AG08396 (cell line): ENCODE measurements around the gene LEMD2.
"Not testable (repeated sequence)": the region's sequence is repeated elsewhere in the genome, so short reads cannot be mapped to it uniquely, and the experiment has no call there.

ENCODE experiments used
- DNase-seq: peaks from one replicate; pipeline ENCODE4 v3.0.0; 2012; ENCODE audit warnings: low spot score, mixed read lengths

The LEMD2 gene

DNA sequence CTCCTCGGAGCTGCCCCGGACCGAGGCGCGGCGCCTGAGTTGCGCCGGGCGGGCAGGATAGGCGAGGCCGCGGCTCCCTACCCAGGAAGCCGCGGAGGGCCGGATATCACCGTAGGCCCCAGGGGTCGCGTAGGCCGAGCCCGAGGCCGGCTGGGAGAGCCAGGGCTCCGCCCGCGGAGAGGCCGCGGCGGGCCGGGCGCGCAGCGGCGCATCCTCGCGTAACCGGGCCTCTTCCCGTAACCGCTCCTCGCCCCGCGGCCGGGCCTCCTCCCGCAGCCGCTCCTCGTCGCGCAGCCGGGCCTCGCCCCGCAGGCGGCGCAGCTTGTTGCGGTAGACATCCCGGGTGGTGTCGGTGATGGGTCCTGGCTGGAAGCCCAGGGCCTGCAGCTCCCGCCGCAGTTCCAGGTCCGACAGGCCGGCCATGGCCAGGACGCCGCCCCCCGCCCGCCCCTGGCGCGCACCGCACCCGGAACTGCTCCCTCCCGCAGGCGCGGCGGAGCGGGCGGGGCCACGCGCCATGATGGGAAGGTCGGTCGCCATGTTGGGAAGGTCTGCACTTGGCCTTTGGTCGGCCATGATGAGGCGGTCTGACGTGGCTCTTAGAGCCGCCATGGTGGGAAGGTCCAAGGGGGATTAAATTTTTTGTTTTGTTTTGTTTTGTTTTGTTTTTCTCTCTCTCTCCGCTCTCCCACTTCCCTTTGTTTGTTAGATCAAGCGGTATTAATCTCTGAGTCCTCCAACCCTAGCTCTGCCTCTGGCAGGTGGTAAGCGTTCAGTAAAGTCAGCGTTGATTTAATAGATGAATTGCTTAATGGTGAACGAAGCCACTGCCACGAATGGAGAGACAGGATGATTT, at the start of gene LEMD2:
Gene LEMD2 (minus strand): TSS at position 437 of the 856 bp plus-strand sequence. CDS start 14 bp downstream, at position 423.
- peak; percentile 97 for DNase-seq

DNA sequence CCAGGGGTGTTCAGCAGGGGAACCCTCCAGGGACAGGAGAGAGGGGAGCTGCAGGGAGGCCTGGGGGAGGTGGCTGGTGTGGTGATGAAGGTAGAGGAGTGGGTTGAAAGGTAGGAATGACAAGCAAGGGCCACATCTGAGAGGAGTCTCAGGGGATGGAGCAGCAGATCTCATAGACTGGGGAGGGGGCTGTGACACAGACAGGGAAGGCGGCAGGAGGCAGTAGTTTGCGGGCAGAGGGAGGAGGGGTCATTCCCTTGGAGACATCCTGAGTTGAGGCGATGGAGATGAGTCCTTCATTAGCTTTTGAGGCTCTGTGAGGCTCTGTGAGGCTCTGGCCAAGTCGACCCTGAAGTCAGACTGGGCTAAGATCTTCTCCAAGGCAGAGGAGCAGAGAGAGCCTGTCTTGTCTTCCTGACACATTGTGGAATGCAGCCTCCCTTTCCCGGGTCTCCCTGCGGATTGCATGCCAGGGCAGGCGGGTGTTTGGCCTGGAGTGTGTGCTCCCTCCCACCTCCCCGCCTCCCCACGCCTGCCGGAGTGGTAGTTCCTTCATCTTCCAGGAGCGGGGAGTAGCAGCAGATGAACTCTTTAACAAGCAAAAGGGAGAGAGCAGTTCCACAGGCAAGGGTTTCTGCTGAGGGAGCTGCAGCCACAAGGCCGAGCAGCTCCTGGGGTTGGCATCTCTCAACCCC, 49.2 kb upstream of the LEMD2 start:
- peak; percentile 53 for DNase-seq

DNA sequence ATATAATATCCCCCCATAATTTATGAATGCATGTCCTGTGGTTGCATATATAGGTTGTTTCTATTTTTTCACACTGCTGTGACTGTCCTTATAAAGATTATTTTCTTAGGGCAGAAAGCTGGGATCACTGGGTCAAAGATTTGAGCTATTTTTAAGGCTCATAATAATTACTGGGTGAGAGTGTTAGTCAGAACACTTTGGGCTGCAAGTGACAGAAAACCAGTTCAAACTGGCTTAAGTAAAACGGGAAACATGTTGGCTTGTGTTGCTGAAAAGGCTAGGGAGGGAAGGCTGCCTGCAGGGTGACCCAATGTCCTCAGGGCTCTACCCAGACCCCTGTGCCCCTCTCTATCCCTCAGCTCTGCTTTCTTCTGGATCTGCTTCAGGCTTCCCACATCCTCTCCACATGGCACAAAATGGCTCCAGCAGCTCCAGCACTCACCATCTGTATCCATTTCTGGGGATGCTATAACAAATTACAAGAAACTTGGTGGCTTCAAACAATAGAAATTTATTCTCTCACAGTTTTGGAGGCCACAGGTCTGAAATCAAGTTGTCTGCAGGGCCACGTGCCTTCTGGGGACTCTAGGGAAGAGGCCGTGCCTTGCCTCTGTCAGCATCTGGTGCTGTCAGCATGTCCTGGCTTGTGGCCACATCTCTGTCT, 48.0 kb upstream of the LEMD2 start:
- no peak for DNase-seq

DNA sequence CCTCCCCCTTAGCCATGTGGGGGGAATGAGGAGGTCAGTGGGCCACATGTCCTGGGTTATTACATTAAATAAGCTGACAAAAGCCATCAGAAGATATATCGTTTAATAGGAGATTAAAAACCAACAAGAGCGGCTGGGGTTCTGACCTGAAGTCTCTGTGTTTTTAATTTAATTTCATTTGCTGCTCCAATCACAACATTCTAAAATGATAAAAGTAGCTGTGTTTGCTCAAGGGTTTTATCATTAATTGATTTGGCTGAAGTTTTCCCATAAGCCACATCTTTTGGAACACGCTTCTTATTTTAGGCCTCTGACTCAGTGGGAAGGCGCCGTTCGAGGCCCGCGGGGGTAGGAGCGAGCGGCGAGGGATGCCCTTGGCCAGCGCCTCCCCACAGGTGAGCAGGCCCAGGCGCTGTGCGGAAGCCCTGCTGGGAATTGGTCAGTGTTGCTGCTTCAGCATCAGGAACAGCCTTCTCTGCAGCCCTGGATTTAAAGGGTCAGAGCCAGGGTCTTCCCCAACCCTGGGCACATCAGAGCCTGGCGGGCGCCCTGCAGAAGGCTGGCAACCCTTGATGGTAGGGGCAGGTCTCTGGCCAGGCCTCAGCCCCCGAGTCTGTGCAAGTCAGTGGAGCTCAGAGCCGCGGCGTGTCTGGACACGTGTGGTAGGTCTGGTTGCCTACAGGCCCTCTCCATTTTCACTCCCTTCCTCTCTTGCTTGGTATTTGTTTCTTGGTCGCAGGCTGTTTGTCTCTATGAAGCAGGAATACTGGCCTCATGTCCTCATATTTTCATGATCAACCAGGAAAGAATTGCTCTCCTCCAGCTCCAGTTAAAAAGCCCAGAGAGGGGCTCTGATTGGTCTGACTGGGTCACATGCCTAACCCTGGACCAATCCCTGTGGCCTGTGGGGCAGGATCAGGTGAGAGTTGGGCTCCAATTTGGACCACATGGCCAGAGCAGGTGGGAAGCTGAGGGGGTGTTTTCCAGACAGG, 45.8 kb upstream of the LEMD2 start:
- peak; percentile 26 for DNase-seq

DNA sequence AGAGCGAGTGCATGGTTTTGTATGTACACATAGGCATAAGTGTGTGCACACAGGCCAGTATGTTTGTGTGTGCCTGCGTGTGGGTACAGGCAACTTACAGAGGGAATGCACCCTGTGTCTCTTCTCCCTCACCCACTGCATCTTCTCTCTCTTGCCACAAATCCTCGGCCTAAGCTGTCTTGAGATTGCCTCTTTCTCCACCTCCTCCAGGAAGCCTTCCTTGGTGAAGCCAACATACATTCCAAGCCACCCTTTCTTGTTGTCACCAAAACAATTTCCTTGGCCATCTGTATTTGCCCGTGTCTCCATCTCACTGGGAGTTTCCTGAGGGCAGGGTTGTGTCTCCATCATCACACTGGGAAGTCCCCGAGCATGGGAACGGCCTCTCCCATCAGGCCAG, 44.7 kb upstream of the LEMD2 start:
- DNase-seq, result no peak

DNA sequence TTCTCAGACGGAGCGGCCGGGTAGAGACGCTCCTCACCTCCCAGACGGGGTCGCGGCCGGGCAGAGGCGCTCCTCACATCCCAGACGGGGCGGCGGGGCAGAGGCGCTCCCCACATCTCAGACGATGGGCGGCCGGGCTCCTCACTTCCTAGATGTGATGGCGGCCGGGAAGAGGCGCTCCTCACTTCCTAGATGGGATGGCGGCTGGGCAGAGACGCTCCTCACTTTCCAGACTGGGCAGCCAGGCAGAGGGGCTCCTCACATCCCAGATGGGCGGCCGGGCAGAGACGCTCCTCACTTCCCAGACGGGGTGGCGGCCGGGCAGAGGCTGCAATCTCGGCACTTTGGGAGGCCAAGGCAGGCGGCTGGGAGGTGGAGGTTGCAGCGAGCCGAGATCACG, 43.9 kb upstream of the LEMD2 start:
- not testable (repeated sequence) for DNase-seq

DNA sequence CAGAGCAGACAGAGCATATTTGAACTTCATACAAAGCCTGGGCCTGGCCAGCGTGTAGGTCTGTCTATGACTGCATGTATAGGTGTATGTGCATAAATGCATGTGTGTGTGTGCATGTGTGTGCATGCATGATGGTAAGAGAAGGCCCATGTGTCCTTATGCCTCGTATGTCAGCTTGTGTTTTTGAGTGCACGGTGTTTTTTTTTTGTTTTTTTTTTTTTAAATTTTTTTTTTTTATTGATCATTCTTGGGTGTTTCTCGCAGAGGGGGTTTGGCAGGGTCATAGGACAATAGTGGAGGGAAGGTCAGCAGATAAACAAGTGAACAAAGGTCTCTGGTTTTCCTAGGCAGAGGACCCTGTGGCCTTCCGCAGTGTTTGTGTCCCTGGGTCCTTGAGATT, 42.8 kb upstream of the LEMD2 start:
- not testable (repeated sequence) for DNase-seq

DNA sequence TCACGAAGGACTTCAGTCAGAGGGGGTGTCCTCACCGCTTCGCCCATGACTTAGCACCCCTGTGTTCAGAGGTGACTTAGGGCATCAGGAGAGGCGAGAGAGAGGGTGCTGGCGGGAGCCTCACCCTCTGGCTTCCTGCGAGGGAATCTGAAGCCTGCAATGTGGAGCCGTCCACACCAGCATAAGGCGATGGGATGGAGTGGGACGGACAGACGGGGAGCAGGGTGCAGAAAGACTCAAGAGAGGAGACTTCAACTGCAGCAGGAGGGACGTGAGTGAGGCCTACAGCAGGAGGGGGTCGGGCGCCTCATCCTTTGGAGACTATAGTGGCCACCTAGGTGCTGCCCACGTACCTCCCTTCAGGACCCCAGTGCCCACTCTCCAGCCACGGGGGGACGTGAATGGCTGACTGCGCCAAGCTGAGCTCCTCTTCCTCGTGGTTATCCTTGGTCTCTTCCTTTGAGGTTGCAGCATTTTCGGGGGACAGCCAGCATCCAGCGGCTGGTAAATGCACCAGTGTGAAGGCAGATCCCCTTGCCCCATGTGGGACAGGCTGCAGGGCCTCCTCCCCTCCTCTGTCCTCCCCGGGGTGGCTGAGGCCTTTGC, 41.8 kb upstream of the LEMD2 start:
- no peak for DNase-seq

DNA sequence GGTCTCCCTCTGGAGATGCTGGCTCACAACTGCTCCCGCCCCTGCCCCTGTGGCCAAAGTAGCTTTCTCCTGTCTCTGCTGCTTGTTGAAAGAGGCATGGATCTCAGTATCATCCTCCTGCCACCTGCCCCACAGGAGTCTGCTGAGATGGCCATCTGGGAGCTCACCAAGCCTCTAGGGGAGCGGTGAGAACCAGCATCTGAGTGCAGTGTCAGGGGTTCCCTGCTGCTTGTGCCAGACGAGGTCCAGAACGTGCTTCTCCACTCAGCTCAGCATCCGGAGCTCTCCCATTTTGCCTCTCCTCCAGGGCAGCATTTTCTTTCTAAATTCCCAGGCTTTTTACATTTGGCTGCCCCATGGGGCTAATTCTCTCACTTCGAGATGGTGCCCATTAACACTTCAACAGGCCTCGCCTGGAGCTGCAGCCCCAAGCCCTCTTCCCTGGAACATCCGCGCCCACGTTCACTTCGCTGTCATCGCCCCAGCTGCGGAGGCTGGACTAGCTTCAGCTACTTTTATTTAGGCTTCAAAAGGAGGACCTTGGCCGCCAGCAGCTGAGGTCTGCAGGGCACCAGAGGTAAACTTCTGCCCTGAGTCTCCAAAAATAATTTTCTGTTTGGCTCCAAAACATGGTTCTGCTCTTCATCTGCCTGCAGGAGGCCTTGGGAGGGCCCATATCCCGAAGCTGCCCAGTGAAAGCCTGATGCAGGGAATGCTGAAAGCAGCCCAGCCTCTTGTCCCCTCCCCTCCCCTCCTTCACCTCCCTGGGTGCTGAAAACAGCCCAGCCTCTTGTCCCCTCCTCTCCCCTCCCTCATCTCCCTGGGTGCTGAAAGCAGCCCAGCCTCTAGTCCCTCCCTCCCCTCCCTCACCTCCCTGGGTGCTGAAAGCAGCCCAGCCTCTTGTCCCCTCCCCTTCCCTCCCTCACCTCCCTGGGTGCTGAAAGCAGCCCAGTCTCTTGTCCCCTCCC, 40.1 kb upstream of the LEMD2 start:
- no peak for DNase-seq

DNA sequence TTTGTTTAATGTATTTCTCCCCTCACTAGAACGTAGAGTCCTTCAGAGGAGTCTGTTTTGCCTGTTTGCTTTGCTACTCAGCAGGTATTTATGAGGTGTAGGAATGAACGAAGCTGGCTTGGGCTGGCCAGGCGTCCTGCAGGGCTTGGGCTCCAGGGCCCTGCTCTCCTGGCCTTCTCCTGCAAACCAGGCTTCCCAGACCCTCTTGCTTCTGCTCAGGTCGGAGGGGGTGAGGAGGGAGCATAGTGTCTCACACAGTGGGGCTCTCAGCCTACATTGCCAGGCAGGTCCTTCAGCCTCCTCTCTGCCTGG, 39.5 kb upstream of the LEMD2 start:
- no peak for DNase-seq

DNA sequence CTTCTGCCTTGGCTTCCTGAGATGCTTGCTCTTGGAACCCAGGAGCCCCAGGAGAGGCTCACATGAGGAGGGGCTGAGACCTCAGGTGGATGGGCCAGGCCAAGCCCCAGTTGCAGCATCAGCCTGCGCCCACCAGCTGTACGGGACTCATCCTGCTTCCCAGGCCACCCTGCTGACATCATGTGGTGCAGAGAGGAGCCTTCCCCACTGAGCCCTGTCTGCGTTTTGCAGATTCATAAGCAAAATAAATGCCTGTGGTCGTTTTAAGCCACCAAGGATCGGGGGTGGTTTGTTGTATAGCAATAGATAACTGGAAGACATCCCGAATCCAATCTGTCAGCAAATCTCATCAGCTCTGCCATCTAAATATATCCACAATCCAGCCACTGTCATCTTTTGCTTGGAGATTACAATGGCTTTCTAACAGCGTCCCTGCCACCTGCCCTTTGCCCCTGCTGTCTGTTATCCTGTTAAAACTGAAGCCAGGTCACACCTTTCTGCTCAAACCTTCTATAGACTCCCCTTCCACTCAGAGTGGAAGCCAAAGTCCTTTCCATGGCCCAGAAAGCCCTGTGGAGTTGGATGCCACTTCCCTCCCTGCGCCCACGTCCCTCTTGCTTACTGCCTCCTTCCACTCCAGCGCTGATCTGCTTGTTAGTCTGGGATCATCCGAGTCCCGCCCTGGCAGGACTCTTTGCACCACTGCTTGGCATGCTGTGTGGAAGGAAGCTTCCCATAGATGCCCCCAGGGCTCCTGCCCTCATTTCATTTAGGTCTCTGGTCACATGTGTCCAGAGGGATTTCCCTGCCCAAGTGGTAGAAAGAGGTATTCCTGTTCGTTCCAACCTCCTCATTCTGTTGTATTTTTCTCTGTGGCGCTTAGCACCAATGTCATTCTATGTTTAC, 38.9 kb upstream of the LEMD2 start:
- no peak for DNase-seq

DNA sequence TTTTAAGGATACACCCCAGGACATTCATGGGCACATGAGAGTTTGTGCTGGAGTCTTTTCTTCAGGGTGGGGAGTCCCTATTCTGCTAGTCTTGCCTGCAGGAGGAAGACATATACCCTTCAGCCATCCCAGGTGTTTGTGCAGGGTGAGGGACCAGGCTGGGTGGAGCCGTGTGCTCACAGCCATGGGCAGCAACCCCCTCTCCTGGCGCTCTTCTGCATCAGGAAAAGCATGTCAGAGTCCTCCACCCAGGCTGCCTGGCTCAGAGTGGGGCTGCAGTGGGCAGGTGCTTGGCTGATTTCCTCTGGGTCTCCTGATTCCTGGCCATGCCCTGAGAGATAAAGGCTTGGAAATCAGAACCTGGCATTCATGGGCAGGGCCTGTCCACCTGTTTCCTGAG, 37.6 kb upstream of the LEMD2 start:
- no peak for DNase-seq

DNA sequence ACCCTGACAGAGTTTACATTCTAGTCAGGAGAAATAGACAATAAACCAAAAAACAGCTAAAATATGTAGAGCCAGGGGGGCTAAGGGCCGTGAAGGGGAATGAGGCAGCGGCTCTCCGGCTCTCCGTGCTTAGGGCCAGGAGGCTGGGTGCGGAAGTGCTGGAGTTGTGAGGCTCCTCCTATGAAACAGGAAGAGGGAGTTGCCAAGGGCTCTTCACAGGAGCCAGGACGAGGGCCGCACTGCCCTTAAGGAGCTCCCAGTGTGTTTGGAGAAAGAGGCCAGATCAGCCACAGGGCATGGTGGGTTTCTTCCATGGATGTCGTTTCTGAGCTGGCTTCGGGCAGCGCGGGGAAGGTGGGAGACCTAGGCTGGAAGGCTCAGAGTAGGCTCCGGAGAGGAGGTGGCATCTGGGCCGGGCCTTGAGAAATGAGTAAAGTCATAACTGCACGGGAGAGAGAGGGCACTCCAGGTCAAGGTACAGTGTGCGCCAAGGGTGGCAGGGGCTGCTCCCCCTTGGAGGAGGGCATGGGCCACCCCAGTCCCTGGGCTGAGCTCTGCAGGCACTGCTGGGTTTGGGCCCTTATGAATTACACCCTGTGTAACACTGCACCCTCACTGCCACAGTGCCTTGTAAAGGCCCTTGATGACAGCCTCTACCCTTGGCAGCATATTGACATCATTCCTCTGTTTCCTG, 35.7 kb upstream of the LEMD2 start:
- DNase-seq, result peak; percentile 71

DNA sequence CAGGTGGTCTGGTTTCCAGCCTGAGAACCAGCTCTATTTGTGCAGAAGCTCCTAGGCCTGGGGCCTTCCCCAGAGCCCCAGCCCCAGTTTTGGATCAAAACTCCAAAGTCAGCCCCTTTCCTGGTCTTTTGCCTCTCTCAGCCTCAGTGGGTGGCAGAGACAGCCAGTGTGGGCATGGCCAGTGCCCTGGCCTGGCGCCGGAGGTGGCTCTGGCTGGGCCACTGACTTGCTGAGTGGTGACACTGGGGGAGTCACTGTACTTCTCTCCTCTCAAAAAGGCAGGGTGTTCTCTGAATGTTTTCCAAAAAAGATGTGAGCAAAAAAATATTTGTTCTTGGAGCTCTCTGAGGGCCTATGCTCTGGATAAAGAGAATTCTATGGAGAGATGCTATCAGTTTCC, 34.9 kb upstream of the LEMD2 start:
- DNase-seq, result no peak

DNA sequence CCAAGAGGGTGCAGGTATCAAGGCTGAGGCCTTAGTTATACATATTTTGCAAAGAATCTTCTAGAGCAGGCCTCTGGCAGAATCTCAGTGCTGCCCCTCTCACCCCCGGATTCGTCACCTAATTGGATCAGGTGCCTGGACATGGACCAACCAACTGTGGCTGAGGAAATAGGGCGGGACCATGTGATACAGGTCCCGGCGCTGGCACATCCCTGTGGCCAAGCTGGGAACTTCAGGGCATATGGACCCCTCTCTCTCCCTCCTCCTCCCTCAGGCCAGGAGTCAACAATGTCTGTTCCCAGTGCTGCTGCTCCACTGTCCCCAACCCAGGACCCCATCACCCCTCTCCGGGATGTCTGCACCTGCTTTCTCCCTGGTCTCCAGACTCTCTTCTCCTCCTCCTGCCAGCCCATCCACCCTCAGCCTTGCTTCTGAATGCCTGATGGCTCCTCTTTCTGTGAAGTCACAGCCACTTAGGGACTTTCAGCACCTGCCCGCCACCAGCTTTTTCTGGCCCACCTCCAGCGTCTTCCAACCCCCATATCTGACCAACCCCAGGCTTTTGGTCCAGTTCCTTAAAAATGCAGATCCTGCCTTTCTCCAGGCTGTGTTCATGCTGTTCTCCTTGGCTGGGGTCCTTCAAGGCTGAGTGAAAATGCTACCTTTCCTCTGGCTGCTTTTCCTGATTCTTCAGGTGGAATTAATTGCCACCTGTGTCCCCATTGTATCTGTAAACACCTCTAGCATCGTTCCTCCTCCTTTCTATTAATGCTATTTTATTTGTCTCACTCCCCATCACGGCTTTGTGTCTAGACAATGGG, 33.9 kb upstream of the LEMD2 start:
- DNase-seq, result peak; percentile 59

DNA sequence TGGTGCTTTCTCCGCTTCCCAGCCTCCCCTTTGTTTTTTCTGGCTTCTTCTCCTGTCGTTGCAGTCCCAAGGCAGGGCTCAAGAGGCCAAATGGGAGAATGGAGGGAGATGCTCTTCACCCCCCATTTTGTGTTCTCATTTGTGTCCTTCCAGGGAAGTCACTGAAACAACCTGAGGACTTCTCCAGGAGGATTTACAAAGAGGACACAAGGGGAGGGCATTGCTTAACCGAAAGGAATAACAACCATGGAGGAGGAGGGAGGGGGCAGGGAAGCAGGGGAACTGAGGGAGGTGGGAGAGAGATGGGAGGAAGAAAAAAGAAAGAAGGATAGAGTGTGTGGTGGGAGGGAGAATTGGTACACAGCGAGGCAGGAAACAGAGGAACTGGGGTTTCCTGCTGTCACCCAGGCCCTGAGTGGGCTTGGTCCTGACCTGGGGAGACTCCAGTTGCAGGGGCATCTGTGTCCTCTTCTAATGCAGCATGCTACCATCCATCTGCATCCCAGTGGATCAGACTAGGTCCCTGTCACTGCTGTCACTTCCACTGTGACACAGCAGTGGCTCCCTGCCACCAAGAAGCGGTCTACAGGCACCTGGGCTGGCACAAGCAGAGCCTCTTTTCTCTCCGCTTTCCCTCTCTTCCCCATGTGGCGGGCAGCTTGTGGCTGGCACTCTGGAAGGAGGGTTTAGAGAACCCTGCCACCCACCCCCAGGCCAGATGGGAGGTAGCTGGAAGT, 32.0 kb upstream of the LEMD2 start:
- no peak for DNase-seq

DNA sequence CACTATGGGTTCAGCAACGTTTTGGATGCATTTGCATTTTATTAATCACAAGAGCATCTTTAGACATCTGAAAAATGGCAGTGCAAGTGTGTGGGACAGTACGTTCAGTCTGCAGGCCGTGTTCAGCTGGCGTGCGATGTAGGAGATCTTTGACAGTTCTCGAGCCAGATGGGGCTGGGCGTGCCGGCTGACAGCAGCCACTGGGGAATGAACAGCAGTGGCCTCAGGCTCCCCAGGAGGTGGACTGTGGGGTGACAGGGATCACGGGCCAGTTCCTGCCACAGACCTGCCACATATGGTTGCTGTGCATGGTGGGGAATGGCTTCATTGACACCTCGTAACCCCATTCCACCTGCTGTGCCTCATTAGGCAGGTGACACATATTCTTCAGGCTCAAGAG, 31.3 kb upstream of the LEMD2 start:
- DNase-seq, result no peak
